Stomach smooth muscle (tissue), 2 donors: ENCODE results near the gene CRY1.

ENCODE experiments used
- H3K27ac ChIP-seq: one replicate; pipeline ENCODE4 v1.7.0; 2013; ENCODE audit warnings: mild to moderate bottlenecking, low read length, inconsistent platforms
- H3K27me3 ChIP-seq, 2 donors: one replicate each; pipeline ENCODE4 v1.7.0; 2013; ENCODE audit warnings: low read length in 2 of 2; ENCODE audit not compliant: insufficient read depth in 2 of 2, control insufficient read depth in 1 of 2
- H3K36me3 ChIP-seq, 2 donors: one replicate each; pipeline ENCODE4 v1.7.0; 2013; ENCODE audit warnings: low read length in 2 of 2; ENCODE audit not compliant: control insufficient read depth in 2 of 2, insufficient read depth in 2 of 2
- H3K4me1 ChIP-seq: one replicate; pipeline ENCODE4 v1.7.0; 2013; ENCODE audit warnings: low read length; ENCODE audit not compliant: control insufficient read depth, insufficient read depth
- H3K4me3 ChIP-seq, 2 donors: one replicate each; pipeline ENCODE4 v1.7.0; 2013; ENCODE audit warnings: low read length in 2 of 2
- H3K9ac ChIP-seq, 2 donors: one replicate each; pipeline ENCODE4 v1.7.0; 2013; ENCODE audit warnings: low read length in 2 of 2, mild to moderate bottlenecking in 1 of 2
- H3K9me3 ChIP-seq, 2 donors: one replicate each; pipeline ENCODE4 v1.7.0; 2013; ENCODE audit warnings: low read length in 2 of 2; ENCODE audit not compliant: control insufficient read depth in 2 of 2
- donor health status: healthy.
- donor health status: Pancreatic carcinoma.

The CRY1 gene

GRCh38 chr12:107093417-107094182 lies at the start of gene CRY1:
Gene CRY1, minus strand, starts transcription at chr12:107093549. Its CDS starts 588 bp downstream, at chr12:107092961.
- peak within 1 kb of the TSS; percentile 96 for H3K27ac ChIP-seq
- H3K36me3 ChIP-seq, result no peaks in the 10 kb centered on the region
- no peaks in the 10 kb centered on the region for H3K27me3 ChIP-seq
- peaks cover 19% of the 10 kb centered on the region for H3K4me1 ChIP-seq
- no peaks in the 10 kb centered on the region for H3K9me3 ChIP-seq
- peak within 1 kb of the TSS; percentile 80 to 96 for H3K9ac ChIP-seq
- peak within 1 kb of the TSS; percentile 80 to 97 for H3K4me3 ChIP-seq

DNA sequence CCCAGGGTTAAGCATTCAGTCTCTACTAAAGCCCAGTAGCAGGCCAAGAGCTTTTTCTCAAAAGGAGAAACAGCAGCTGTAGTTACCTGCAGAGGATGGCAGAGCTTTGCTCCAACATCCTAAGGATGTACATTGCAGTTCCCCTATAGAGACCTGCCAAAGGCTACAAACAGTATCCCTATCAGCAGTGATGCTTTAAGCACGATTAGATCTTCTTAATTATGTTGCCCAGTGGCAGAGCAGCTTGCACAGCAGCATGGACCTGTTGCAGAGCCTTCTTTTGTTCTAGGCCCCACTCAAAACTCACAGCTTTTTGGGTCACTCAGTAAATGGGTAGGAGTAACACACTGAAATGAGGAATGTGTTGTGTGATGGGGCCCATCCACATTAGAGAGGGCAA lies 46.4 kb upstream of the CRY1 start:
- H3K36me3 ChIP-seq, result no peaks in the 10 kb centered on the region
- H3K9ac ChIP-seq, result no peak overlapping the region
- no peaks in the 10 kb centered on the region for H3K4me1 ChIP-seq
- H3K4me3 ChIP-seq, result no peak overlapping the region
- no peaks in the 10 kb centered on the region for H3K9me3 ChIP-seq
- no peaks in the 10 kb centered on the region for H3K27me3 ChIP-seq
- H3K27ac ChIP-seq, result no peak overlapping the region

DNA sequence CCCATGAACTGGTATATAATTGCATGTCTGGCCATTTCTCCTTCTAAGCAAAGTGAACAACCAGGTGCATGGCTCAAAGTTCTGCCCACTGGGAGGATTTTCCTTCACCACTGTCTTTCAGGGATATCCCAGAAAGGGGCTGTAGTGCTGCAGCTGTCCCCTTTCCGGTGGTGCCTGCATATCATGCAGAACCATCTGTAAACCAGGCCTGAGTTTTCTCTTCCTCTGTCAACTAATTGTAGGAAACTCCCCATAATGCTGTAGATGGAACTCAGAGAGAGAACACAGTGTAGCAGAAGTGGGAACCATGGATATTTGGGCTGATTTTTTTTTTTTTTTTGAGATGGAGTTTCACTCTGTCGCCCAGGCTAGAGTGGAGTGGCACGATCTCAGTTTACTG lies 45.6 kb upstream of the CRY1 start:
- Histone ChIP-seq H3K4me1 (no peaks in the 10 kb centered on the region), H3K36me3 (no peaks in the 10 kb centered on the region), H3K9ac (no peak overlapping the region), H3K9me3 (no peaks in the 10 kb centered on the region), H3K27me3 (no peaks in the 10 kb centered on the region), H3K4me3 (no peak overlapping the region), H3K27ac (no peak overlapping the region)

GRCh38 chr12:107135177-107135576 lies 41.8 kb upstream of the CRY1 start:
- Histone ChIP-seq H3K9me3 (no peaks in the 10 kb centered on the region), H3K9ac (no peak overlapping the region), H3K4me3 (no peak overlapping the region), H3K36me3 (no peaks in the 10 kb centered on the region), H3K27me3 (peaks cover 0 to 2% of the 10 kb centered on the region in 2 donors), H3K27ac (no peak overlapping the region), H3K4me1 (no peaks in the 10 kb centered on the region)

GRCh38 chr12:107134558-107134957 lies 41.2 kb upstream of the CRY1 start:
- H3K9ac ChIP-seq, result no peak overlapping the region
- H3K27ac ChIP-seq, result no peak overlapping the region
- H3K36me3 ChIP-seq, result no peaks in the 10 kb centered on the region
- no peak overlapping the region for H3K4me3 ChIP-seq
- H3K27me3 ChIP-seq, result peaks cover 0 to 2% of the 10 kb centered on the region in 2 donors
- H3K9me3 ChIP-seq, result no peaks in the 10 kb centered on the region
- no peaks in the 10 kb centered on the region for H3K4me1 ChIP-seq

- no peaks in the 10 kb centered on the region for H3K4me1 ChIP-seq
- H3K9ac ChIP-seq, result no peak overlapping the region
- no peak overlapping the region for H3K27ac ChIP-seq
- peaks cover 0 to 2% of the 10 kb centered on the region in 2 donors for H3K27me3 ChIP-seq
- H3K9me3 ChIP-seq, result no peaks in the 10 kb centered on the region
- H3K4me3 ChIP-seq, result no peak overlapping the region
- H3K36me3 ChIP-seq, result no peaks in the 10 kb centered on the region
Observed at GRCh38 chr12:107133462-107133861, 40.1 kb upstream of the CRY1 start.

DNA sequence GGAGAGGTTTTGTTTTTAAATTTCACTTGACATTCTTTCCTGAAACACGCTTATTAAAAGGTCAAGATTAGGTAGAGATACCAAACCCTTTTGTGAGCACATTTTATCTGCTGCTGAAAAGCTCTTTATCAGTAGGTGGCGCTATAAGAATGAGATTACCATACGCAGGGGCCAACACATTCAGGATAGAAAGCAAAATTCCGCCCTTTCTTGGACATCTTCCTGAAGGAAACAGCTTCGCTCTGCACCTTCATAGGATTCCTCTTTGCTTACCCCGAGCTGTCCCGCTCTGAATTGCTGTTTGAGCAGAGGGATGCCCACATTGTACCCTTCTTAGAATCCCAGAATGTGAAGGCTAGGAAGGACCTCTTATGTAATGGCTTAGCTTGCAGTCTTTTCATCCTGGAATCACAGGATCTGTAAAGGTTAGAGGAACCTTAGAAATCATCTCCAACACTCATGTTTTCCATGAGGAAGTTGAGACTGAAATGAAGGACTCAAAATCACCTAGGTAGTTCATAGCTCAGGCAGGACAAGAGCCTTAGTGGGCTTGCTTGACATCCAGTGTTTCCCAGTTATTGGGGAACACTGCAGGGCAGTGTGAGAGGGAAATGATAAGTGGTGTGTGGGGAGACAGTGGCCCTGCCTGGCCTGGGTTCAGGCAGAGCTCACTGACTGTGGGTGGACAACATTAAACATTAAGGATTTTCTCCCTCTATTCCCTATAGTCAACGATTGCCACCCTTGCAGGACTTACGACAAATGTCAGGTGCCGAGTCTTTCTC lies 38.7 kb upstream of the CRY1 start:
- Histone ChIP-seq H3K9me3 (no peaks in the 10 kb centered on the region), H3K27me3 (peaks cover 0 to 2% of the 10 kb centered on the region in 2 donors), H3K27ac (no peak overlapping the region), H3K4me1 (no peaks in the 10 kb centered on the region), H3K4me3 (no peak overlapping the region), H3K9ac (no peak overlapping the region), H3K36me3 (no peaks in the 10 kb centered on the region)

DNA sequence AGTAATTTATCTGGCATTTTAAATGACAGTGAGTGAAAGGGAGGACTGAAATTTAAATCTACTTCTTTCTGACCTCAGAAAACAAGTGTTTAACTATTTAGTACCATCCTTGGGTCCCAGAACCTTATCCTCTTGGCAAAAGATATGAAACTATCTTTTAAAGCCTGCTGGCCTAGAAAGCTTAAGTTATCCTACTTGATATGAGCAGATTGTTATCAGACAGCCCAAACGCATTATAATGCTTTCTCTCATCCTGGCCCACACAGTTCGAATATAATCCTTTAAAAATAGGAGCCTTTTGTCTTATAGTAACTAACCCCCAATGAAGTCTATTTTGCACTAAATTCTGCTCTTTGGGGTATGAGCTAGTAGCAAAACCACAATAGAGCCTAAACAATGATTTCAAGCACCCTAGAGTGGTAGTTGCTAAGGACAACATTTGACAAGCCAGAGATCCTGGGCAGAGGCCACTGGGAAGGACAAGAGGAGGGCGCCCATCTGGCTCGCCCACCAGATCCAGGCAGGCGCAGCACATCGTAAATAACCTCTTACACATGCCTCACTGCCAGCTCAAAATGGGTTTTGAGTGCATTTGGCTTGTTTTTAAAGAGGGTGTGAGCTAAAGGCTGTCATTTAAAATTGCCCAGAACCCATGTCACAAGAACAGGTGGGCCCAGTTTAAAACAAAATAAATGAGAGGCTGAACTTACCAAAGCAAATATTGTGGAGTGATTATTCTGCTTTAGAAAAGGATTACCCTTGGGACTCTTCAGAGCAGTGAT lies 37.7 kb upstream of the CRY1 start:
- no peak overlapping the region for H3K27ac ChIP-seq
- H3K27me3 ChIP-seq, result peaks cover 0 to 2% of the 10 kb centered on the region in 2 donors
- H3K4me3 ChIP-seq, result no peak overlapping the region
- H3K9ac ChIP-seq, result no peak overlapping the region
- H3K36me3 ChIP-seq, result no peaks in the 10 kb centered on the region
- H3K4me1 ChIP-seq, result no peaks in the 10 kb centered on the region
- H3K9me3 ChIP-seq, result no peaks in the 10 kb centered on the region

- H3K4me1 ChIP-seq, result no peaks in the 10 kb centered on the region
- H3K27ac ChIP-seq, result no peak overlapping the region
- H3K9ac ChIP-seq, result no peak overlapping the region
- peaks cover 0 to 2% of the 10 kb centered on the region in 2 donors for H3K27me3 ChIP-seq
- H3K9me3 ChIP-seq, result no peaks in the 10 kb centered on the region
- H3K4me3 ChIP-seq, result no peak overlapping the region
- no peaks in the 10 kb centered on the region for H3K36me3 ChIP-seq
Observed at GRCh38 chr12:107129315-107129930, 36.1 kb upstream of the CRY1 start.
